ENCODE results near the gene SLC6A8. TPM values are rescaled to one million over a fixed set of nuclear protein-coding genes. Genes with fewer than 3 reads are reported as not detected.

Gene SLC6A8
- total RNA-seq, 1 experiment from 2014 or later, result 49.8 TPM

GRCh38 chrX:153641627-153642026 lies 46.1 kb upstream of the SLC6A8 start:
- POLR2A ChIA-PET (ENCODE audit: low non-redundant PET), result no interaction called here
- TF ChIP-seq CTCF (conservative IDR thresholded peaks at IDR 0.05; ENCODE audit: low read depth, low read length) (no peak), EZH2 (IDR thresholded peaks at IDR 0.05; ENCODE audit: borderline replicate concordance, low read depth, low read length, poor library complexity, severe bottlenecking) (no peak)
- no TSS peak for BruUV-seq (replicated peaks)
- intact Hi-C loops (cut with micrococcal nuclease; ENCODE audit: unreplicated experiment), result no loop called here
- Histone ChIP-seq H3K4me3 (ENCODE audit: low read depth, low read length, poor library complexity, severe bottlenecking) (no peak overlapping the region), H3K27me3 (replicated peaks; ENCODE audit: insufficient read depth, low read depth, low read length, poor library complexity) (peaks cover 14% of the 10 kb centered on the region), H3K4me1 (ENCODE audit: insufficient read depth, low read length, poor library complexity, severe bottlenecking) (no peaks in the 10 kb centered on the region), H3K27ac (ENCODE audit: low read depth, low read length, poor library complexity, severe bottlenecking) (no peak overlapping the region), H3K9me3 (ENCODE audit: low read depth, low read length, poor library complexity, severe bottlenecking) (no peaks in the 10 kb centered on the region), H3K36me3 (ENCODE audit: insufficient read depth, low read length, poor library complexity, severe bottlenecking) (no peaks in the 10 kb centered on the region)
- DNase-seq (ENCODE audit: low spot score), result peak; percentile 28
- CTCF ChIA-PET, result no interaction called here

GRCh38 chrX:153642051-153642654 lies 45.6 kb upstream of the SLC6A8 start:
- H3K27ac ChIP-seq (ENCODE audit: low read depth, low read length, poor library complexity, severe bottlenecking), result no peak overlapping the region
- H3K27me3 ChIP-seq (replicated peaks; ENCODE audit: insufficient read depth, low read depth, low read length, poor library complexity), result peaks cover 14% of the 10 kb centered on the region
- no peaks in the 10 kb centered on the region for H3K36me3 ChIP-seq (ENCODE audit: insufficient read depth, low read length, poor library complexity, severe bottlenecking)
- H3K4me1 ChIP-seq (ENCODE audit: insufficient read depth, low read length, poor library complexity, severe bottlenecking), result no peaks in the 10 kb centered on the region
- no TSS peak for BruUV-seq (replicated peaks)
- H3K4me3 ChIP-seq (ENCODE audit: low read depth, low read length, poor library complexity, severe bottlenecking), result peak overlapping the region; percentile 27
- TF ChIP-seq CTCF (conservative IDR thresholded peaks at IDR 0.05; ENCODE audit: low read depth, low read length), result no peak
- TF ChIP-seq EZH2 (IDR thresholded peaks at IDR 0.05; ENCODE audit: borderline replicate concordance, low read depth, low read length, poor library complexity, severe bottlenecking), result no peak
- CTCF ChIA-PET, result no interaction called here
- POLR2A ChIA-PET (ENCODE audit: low non-redundant PET), result no interaction called here
- H3K9me3 ChIP-seq (ENCODE audit: low read depth, low read length, poor library complexity, severe bottlenecking), result no peaks in the 10 kb centered on the region
- intact Hi-C loops (cut with micrococcal nuclease; ENCODE audit: unreplicated experiment), result no loop called here
- peak; percentile 13 for DNase-seq (ENCODE audit: low spot score)

GRCh38 chrX:153642655-153643430 lies 44.9 kb upstream of the SLC6A8 start:
- peaks cover 20% of the 10 kb centered on the region for H3K27me3 ChIP-seq (replicated peaks; ENCODE audit: insufficient read depth, low read depth, low read length, poor library complexity)
- H3K36me3 ChIP-seq (ENCODE audit: insufficient read depth, low read length, poor library complexity, severe bottlenecking), result no peaks in the 10 kb centered on the region
- no peaks in the 10 kb centered on the region for H3K4me1 ChIP-seq (ENCODE audit: insufficient read depth, low read length, poor library complexity, severe bottlenecking)
- H3K27ac ChIP-seq (ENCODE audit: low read depth, low read length, poor library complexity, severe bottlenecking), result no peak overlapping the region
- TF ChIP-seq CTCF (conservative IDR thresholded peaks at IDR 0.05; ENCODE audit: low read depth, low read length), result no peak
- no peak for TF ChIP-seq EZH2 (IDR thresholded peaks at IDR 0.05; ENCODE audit: borderline replicate concordance, low read depth, low read length, poor library complexity, severe bottlenecking)
- intact Hi-C loops (cut with micrococcal nuclease; ENCODE audit: unreplicated experiment), result no loop called here
- H3K9me3 ChIP-seq (ENCODE audit: low read depth, low read length, poor library complexity, severe bottlenecking), result no peaks in the 10 kb centered on the region
- BruUV-seq (replicated peaks), result no TSS peak
- POLR2A ChIA-PET (ENCODE audit: low non-redundant PET), result no interaction called here
- no peak for DNase-seq (ENCODE audit: low spot score)
- peak overlapping the region; percentile 29 for H3K4me3 ChIP-seq (ENCODE audit: low read depth, low read length, poor library complexity, severe bottlenecking)
- CTCF ChIA-PET, result interaction anchor here (2.0 kb wide), 1 partner anchor 25 kb away, joined by 10 read pairs; no protein-coding TSS in a partner anchor

Data from A673 (cell line).